Activated naive CD4-positive, alpha-beta T cell treated with anti-CD3 and anti-CD28 coated beads for 36 hours (primary cell): ENCODE results near the gene RPS15. TPM values are rescaled to one million over a fixed set of nuclear protein-coding genes. Genes with fewer than 3 reads are reported as not detected.

ENCODE experiments used
- CTCF ChIA-PET: fragments of 350-600 bp; sonication (Branson Sonifier 250); formaldehyde crosslinking; loops from one replicate; lab custom pipeline; 2021; ENCODE audit warnings: antibody characterized with exemption; lab: Charles Lee
- DNase-seq: peaks from one replicate; pipeline ENCODE4 v3.0.0-alpha.2; 2020
- H3K27ac Mint-ChIP-seq: one replicate; pipeline ENCODE4 v1.8.0; 2021; ENCODE audit warnings: mild to moderate bottlenecking, mixed read lengths
- H3K27me3 Mint-ChIP-seq: one replicate; pipeline ENCODE4 v1.8.0; 2021; ENCODE audit warnings: low read depth, mixed read lengths
- H3K36me3 Mint-ChIP-seq: one replicate; pipeline ENCODE4 v1.8.0; 2021; ENCODE audit warnings: low read depth, mixed read lengths
- H3K4me1 Mint-ChIP-seq: one replicate; pipeline ENCODE4 v1.8.0; 2021; ENCODE audit warnings: low read depth, mixed read lengths
- H3K4me3 Mint-ChIP-seq: one replicate; pipeline ENCODE4 v1.8.0; 2021; ENCODE audit warnings: mild to moderate bottlenecking, moderate library complexity, mixed read lengths
- H3K9me3 Mint-ChIP-seq: one replicate; pipeline ENCODE4 v1.8.0; 2021; ENCODE audit warnings: mixed read lengths
- intact Hi-C: fragments of 100-400 bp; cut with micrococcal nuclease; formaldehyde crosslinking; loops from one replicate; pipeline ENCODE4 v1.15.1; 2023
- total RNA-seq, 2 experiments: library from RNA; stranded (reverse); gene quantifications; one replicate each; pipeline ENCODE4 v1.2.3, GENCODE V29; 2021

RPS15 gene
- total RNA-seq, 2 experiments from 2014 or later, result 1,902 to 1,906 TPM

DNA sequence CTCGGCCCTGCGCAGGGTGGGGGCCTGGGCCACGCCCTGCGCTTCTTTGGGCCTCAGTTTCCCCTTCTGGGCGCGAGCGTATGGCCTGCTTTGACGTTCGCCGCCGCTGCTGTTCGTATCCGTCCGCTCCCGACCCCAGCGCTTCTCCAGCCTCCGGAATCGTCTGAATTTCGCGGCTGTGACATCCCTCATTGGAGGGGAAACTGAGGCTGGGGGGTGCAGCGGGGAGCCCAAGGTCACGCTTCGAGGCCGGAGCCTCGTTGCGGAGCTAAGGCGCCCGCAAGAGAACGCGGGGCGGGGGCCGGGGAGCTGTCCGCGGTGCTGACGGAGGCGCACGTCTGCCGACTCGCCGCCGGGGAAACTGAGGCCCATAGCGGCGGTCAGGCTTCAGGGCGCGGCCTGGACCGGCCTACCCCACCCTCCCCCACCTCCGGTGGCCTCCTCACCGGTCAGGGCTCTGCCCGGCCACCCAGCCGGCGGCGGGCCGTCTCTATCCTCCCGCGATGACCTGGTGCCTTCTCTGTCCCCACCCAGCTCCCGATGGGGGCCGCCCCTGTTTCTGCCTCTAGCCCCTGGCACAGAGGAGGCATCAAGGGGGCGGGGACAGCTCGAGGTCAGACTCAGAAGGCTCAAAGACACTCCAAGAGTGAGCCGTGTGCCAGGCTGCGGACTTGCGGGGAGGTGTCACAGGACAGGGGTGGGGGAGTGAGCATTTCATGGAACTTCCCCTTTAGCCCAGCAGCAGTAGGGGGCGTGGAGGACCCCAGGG lies 8.7 kb downstream of the RPS15 start:
- DNase-seq, result peak; percentile 33
- CTCF ChIA-PET, result no interaction called here
- intact Hi-C loops, result no loop called here
- H3K27me3 Mint-ChIP-seq, result peaks cover 41% of the 10 kb centered on the region
- H3K36me3 Mint-ChIP-seq, result peaks cover 7% of the 10 kb centered on the region
- no peak overlapping the region for H3K27ac Mint-ChIP-seq
- H3K4me1 Mint-ChIP-seq, result peaks cover 15% of the 10 kb centered on the region
- no peaks in the 10 kb centered on the region for H3K9me3 Mint-ChIP-seq
- H3K4me3 Mint-ChIP-seq, result no peak overlapping the region

DNA sequence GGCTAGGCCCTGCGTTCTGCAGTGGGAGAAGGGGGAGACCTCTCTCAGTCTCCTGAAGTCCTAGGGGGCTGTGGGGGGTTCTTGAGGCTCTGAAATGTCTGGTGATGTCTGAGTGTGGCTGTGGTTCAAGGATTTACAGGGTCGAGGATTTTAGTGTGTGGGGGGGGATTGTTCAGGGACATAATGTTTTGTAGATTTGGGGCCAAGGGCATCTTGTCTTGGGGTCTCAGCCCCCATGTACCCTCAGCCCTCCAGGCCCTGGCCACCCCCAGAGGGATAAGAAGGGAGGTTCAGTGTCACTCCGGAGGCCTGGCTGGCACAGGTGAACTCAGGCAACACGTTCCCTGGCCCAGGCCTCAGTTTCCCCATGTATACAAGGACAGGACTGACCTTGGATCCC lies 9.3 kb downstream of the RPS15 start:
- Mint-ChIP-seq H3K27ac (no peak overlapping the region), H3K4me1 (peaks cover 10% of the 10 kb centered on the region), H3K27me3 (peaks cover 46% of the 10 kb centered on the region), H3K9me3 (no peaks in the 10 kb centered on the region), H3K4me3 (no peak overlapping the region), H3K36me3 (peaks cover 3% of the 10 kb centered on the region)
- intact Hi-C loops, result no loop called here
- CTCF ChIA-PET, result no interaction called here
- DNase-seq, result no peak

DNA sequence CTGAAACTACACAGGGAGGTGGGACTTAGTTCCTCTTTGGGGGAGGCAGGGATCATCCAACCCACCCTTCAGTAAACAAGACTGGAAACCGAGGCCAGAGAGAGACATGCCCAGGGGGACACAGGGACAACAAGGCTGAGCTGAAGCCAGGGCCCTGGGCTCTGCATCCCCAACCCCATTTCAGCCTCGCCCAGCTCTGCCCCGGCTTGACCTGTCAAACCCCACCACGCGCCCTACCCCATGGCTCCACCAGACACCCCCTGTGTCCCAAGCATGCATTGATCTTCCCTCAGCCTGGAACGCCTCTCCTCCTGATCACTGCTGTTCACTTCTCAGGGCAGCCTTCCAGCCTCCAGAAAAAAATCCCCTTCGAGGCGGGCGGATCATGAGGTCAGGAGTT lies 9.7 kb downstream of the RPS15 start:
- H3K4me1 Mint-ChIP-seq, result peaks cover 10% of the 10 kb centered on the region
- no peak overlapping the region for H3K27ac Mint-ChIP-seq
- CTCF ChIA-PET, result no interaction called here
- no peak for DNase-seq
- no peaks in the 10 kb centered on the region for H3K36me3 Mint-ChIP-seq
- no peak overlapping the region for H3K4me3 Mint-ChIP-seq
- peaks cover 49% of the 10 kb centered on the region for H3K27me3 Mint-ChIP-seq
- intact Hi-C loops, result no loop called here
- no peaks in the 10 kb centered on the region for H3K9me3 Mint-ChIP-seq

DNA sequence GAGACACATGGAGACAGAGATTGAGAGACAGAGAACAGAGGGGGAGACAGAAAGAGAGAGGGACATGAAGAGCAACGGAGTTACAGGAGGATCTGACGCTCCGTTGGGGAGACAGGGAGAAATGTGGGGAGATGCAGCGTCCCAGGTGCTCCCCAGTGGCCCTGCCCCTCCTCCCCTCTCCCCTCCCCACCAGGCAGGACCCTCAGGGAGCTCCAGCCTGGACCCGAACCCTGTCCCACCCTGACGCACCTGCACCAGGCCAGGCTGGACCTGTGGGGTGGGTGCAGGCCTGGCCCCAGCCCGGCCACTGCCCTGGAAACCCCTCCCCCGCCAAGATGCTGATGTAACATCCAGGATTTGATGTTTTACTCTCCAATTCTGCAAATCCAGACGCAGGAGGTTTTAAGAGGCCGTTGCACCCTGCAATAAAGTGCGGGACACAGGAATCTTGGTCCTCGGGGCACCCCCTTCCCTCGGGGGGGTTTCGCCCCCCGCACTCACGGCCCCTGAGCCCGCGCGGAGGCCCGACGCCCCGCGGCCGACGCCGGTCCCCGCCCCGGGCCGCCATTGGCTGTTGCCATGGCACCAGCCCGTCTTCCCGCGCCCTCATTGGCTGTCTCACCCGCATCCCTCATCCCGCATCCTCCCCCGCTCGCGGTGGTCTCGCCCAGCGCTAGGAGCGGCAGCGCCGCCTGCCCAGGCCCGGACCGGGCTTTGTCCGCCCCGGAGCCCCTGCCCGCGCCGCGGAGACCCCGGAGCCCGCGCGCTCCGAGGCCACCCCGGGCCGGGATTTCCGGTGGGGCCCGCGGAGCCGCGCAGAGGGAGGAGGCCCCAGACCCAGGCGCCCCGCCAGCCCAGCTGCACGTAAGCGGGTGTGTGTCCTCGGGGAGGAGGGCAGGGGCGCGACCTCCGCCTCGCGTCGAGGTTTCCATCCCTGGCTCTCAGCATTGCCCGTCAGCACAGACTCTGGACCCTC lies 11.6 kb downstream of the RPS15 start, which contains the start of gene APC2:
Gene APC2 (plus strand): TSS at position 655 of the 976 bp plus-strand sequence. CDS start 2,881 bp downstream, outside the sequence.
- H3K4me1 Mint-ChIP-seq, result peaks cover 10% of the 10 kb centered on the region
- no peak for DNase-seq
- H3K4me3 Mint-ChIP-seq, result peak within 1 kb of the TSS; percentile 22
- H3K27ac Mint-ChIP-seq, result no peak within 1 kb of the TSS
- H3K36me3 Mint-ChIP-seq, result no peaks in the 10 kb centered on the region
- intact Hi-C loops, result no loop called here
- CTCF ChIA-PET, result no interaction called here
- H3K9me3 Mint-ChIP-seq, result no peaks in the 10 kb centered on the region
- H3K27me3 Mint-ChIP-seq, result peaks cover 56% of the 10 kb centered on the region

DNA sequence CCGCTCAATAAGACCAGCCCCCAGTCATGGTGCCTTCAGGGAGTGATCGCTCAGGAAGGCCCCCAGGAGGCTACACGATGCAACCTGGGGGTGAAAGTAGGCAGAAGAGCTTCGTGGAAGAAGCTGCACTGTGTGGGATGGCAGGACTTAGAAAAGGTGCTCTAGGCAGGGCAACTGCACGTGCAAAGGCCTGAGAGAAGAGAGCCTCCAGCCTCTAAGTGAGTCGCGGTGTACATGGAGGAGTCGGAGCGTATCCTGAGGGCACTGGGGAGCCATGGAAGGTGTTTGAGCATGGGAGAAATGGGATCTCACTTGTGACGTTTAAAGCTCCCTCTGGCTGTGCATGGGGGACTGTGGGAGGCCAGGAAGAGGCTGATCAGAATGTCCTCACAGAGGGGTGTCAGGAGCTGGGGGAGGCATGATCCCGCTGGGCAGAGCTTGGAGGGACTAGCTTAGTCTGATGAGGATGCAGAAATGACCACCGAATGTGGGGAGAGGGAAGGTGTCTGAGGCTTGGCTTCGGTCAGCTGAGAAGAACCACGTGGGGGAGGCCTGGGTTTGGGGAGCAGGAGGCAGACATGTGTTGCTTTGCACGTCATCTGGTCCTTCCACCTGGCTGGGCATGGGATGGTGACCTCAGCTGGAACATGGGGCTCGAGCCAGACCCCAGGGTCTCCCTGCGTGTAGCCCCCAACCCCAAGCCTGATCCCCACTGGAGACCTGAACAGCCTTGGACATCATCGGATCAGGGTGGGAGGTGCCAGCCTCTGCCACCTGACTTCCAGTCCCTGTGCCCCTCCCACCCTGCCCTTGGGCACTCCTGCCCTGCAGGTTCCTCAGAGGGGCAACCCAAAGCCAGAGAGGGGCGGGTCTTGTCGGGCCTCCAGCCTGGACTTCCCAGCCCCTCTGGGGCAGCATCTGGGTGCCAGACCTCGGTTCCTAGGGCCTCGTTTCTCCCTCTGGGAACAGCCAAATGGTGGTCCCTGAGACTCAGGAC lies 12.8 kb downstream of the RPS15 start:
- no peak for DNase-seq
- H3K9me3 Mint-ChIP-seq, result no peaks in the 10 kb centered on the region
- H3K4me1 Mint-ChIP-seq, result peaks cover 13% of the 10 kb centered on the region
- CTCF ChIA-PET, result interaction anchor here (1.2 kb wide), 1 partner anchor 16 kb away, joined by 4 read pairs; no protein-coding TSS in a partner anchor
- peaks cover 61% of the 10 kb centered on the region for H3K27me3 Mint-ChIP-seq
- H3K27ac Mint-ChIP-seq, result no peak overlapping the region
- H3K4me3 Mint-ChIP-seq, result no peak overlapping the region
- intact Hi-C loops, result no loop called here
- no peaks in the 10 kb centered on the region for H3K36me3 Mint-ChIP-seq

DNA sequence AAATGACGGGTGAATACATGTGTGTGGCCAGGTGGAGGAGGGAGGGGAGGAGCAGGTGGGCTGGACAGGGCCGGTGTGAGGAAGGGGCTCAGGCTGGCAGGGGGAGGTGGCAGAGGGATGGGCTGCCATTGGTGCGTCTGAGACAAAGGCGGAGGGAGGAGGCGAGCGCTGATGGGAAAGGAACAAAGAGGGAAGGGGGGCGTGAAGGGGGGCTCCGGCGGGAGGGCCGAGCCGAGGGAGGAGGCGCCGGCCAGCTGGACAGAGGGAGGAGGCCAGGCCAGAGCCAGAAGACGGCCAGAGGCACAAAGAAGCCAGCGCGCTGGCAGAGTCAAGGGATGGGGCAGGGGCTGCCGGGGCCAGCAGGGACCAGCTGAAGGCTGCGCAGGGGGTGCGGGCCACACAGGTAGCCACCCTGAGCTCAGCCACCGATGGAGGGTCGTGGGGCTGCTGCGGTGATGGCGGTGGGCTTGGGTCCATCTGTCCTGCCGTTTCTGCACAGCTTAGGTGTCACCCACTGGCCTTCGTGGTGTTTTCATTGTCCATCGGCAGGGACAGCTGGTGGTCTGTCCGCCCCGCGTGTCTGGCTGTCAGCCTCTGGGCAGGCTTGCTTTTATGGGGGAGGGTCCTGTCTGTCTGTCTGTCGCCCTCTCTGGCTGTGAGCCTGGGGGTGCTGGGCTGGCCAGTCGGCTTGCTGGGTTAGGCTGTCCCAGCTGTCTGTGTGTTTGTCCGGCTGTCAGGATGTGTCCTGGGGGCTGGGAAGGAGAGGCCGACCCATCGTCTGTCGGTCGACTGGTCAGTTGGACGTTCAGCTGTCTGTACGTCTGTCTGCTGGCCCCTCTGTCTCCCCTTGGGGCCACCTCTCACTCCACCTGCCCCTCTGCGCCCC lies 14.0 kb downstream of the RPS15 start:
- peaks cover 13% of the 10 kb centered on the region for H3K4me1 Mint-ChIP-seq
- no peaks in the 10 kb centered on the region for H3K9me3 Mint-ChIP-seq
- no peak for DNase-seq
- no peaks in the 10 kb centered on the region for H3K36me3 Mint-ChIP-seq
- no peak overlapping the region for H3K27ac Mint-ChIP-seq
- CTCF ChIA-PET, result no interaction called here
- intact Hi-C loops, result no loop called here
- no peak overlapping the region for H3K4me3 Mint-ChIP-seq
- H3K27me3 Mint-ChIP-seq, result peaks cover 58% of the 10 kb centered on the region

DNA sequence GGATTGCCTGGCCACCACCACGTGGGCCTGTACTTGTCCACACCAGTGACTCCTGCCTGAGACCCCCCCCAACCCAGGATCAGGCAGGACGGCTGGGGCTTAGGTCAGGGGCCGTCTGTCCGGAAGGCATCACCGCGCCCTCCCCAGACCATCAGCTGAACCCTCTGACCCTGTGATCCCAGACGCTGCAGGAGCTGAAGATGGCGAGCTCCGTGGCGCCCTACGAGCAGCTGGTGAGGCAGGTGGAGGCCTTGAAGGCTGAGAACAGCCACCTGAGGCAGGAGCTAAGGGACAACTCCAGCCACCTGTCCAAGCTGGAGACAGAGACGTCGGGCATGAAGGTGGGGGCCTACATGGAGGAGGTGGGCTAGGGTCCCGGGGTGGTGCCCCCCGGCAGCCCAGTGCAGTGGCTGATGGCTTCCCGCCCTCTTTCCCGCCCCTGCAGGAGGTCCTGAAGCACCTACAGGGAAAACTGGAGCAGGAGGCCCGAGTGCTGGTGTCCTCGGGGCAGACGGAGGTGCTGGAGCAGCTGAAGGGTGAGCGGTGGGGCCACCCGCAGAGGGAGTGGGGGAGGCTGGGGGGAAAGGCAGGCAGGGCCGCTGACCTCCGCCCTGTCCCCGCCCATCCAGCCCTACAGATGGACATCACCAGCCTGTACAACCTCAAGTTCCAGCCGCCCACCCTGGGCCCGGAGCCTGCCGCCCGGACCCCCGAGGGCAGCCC lies 14.8 kb downstream of the RPS15 start:
- Mint-ChIP-seq H3K4me3 (no peak overlapping the region), H3K27ac (no peak overlapping the region), H3K36me3 (no peaks in the 10 kb centered on the region), H3K27me3 (peaks cover 53% of the 10 kb centered on the region), H3K9me3 (no peaks in the 10 kb centered on the region), H3K4me1 (peaks cover 13% of the 10 kb centered on the region)
- CTCF ChIA-PET, result no interaction called here
- intact Hi-C loops, result no loop called here
- no peak for DNase-seq

DNA sequence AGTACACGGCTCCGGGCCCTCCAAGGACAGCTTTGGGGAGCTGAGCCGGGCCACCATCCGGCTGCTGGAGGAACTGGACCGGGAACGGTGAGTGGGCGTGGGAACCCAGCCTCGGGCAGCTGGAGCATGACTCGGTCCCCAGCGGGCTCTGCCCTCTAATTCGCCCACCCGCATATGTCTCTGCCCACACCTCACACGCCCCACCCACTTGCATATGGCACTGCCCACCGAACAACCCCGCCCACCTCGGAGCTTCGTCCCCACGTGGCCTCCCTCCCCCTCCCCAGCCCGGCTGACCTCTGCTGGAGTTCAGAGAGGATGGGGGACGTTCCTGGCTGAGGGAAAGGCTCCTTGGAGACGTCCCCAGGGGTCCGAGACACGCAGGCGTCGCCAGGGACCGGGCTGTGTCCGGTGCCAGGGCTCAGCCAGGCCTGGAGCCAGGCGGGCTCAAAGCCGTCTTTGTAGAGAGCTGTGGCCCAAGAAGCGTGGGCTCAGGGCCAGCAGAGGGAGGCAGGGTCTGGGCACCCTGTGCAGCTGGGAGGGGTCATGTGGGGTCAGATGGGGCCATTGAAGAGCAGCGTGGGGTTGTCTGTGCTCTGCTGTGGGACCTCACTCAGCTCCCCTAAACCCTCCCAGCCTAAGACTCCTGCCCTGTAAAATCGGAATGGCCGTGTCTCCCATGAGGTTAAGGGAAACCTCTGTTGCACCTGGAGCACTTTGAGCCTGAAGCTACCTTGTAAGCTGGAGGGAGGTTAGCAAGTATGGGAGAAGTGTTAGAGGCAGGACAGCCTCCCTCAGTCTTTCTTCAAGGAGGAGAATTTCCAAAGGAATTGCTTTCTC lies 15.5 kb downstream of the RPS15 start:
- Mint-ChIP-seq H3K27me3 (peaks cover 52% of the 10 kb centered on the region), H3K4me3 (no peak overlapping the region), H3K9me3 (no peaks in the 10 kb centered on the region), H3K4me1 (peaks cover 17% of the 10 kb centered on the region), H3K27ac (no peak overlapping the region), H3K36me3 (no peaks in the 10 kb centered on the region)
- no peak for DNase-seq
- intact Hi-C loops, result no loop called here
- CTCF ChIA-PET, result interaction anchor here (0.8 to 2.5 kb wide), 2 partner anchors 9 to 17 kb away, joined by 4 to 11 read pairs; no protein-coding TSS in a partner anchor

DNA sequence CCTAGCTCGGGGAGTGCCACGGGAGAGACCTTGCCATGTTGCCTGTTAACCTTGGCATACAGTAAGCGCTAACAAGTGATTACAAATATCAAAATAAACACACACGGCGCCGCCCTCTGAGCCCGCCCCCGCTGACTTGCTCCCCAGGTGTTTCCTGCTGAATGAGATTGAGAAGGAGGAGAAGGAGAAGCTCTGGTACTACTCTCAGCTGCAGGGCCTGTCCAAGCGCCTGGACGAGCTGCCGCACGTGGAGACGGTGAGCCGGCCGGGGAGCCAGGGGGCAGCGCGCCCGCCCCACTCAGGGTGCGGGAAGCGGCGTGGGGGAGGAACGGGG lies 16.8 kb downstream of the RPS15 start:
- Mint-ChIP-seq H3K27me3 (peaks cover 47% of the 10 kb centered on the region), H3K27ac (no peak overlapping the region), H3K36me3 (peaks cover 2% of the 10 kb centered on the region), H3K9me3 (no peaks in the 10 kb centered on the region), H3K4me3 (no peak overlapping the region), H3K4me1 (peaks cover 17% of the 10 kb centered on the region)
- DNase-seq, result no peak
- CTCF ChIA-PET, result interaction anchor here (0.6 to 2.5 kb wide), 2 partner anchors 10 to 12 kb away, joined by 3 to 11 read pairs; no protein-coding TSS in a partner anchor
- intact Hi-C loops, result no loop called here
